GM18909 (cell line): ENCODE data around the gene CEACAM21.

ENCODE experiments used
- ATAC-seq: cut with Tn5 transposase; IDR thresholded peaks from one replicate; pipeline ENCODE4 v1.9.1; 2021; ENCODE audit warnings: mild to moderate bottlenecking; ENCODE audit not compliant: unreplicated experiment, poor library complexity

Gene CEACAM21

DNA sequence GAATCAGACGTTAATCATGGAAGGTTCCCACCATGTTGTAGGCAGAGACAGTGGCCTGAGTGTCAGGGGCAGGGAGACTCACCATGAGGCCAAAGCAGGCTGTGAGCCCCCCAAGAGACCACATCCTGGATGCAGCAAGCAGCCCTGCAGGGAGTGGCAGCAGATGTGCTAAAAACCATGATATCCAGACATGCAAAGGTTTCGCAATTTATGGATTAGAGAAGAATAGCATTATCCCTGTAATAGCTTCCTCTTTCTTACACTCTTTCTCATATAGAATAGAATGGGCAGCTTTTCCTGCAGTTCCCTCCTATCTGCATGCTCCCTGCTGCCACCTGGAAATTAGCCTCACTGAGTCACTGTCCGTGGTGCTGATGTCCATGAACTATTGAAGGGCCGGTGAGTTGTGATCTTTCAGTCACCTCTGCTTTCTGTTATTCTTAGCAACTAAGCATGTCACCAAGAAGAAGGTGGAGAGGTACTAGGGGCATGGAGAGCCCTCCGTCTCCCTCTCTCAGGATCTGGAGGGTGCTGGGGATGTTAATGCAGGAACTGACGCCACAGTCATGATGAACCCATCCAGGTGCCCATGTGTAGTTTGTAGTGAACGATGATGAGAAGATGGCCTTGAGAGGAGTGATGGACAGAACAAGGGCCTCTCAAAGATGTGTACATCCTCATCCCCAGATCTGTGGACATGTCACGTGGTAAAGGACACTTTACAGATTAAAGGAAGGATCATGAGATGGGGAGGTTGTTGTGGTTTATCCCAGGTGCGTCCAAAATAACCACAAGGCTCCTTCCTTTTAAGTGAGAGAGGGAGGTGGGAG is 41.0 kb downstream of the CEACAM21 start:
- no peak for ATAC-seq

- ATAC-seq = no peak
These were observed 42.2 kb downstream of the CEACAM21 start for GRCh38 chr19:41617941-41618730.

DNA sequence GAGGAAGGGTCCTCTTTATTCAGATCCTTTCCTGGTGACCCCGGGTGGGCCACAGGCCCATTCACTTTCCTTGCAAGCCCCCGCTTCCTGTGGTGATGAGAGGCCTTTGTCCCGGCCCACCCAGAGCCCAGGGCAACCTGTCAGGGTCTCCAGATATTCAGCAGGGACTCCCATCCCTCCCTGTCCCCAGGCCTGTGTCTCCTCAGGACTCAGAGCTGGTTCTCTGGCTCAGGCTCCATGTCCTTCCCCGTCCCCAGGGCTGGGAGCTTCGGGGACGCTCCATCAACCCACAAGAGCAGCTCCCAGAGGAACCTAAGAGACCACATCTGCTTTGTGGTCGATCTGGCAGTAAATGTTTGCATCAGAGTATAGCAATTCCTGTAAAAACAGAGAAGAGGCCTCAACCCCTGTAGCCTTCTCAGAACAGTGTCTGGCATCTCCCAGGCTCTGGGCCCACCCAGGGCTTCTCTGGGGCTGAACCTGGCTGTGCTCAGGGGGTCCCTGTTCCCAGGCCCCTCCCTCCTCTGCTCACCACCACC is 43.1 kb downstream of the CEACAM21 start:
- no peak for ATAC-seq

- ATAC-seq = no peak
These were observed 44.2 kb downstream of the CEACAM21 start for GRCh38 chr19:41620171-41620570.

DNA sequence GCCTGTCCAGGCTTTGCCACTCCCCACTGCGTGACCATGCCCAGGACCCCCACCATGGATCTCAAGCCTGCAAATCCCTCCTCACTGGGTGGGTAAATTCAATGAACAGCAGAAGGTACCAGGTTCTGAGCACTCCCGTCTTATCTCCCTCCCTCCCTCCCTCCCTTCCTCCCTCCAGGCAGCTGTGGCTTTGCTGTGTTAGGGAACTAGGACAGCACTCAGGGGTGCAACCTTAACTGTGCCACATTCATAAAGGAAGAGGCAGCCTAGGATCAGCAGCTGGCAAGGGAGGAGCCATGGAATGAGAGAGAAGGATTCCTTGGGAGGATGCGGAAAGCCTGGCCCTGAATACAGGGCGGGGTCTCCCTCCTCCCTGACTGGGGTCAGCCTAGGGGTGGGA is 45.3 kb downstream of the CEACAM21 start:
- ATAC-seq = no peak

- ATAC-seq = no peak
These were observed 45.7 kb downstream of the CEACAM21 start for GRCh38 chr19:41621654-41622053.

DNA sequence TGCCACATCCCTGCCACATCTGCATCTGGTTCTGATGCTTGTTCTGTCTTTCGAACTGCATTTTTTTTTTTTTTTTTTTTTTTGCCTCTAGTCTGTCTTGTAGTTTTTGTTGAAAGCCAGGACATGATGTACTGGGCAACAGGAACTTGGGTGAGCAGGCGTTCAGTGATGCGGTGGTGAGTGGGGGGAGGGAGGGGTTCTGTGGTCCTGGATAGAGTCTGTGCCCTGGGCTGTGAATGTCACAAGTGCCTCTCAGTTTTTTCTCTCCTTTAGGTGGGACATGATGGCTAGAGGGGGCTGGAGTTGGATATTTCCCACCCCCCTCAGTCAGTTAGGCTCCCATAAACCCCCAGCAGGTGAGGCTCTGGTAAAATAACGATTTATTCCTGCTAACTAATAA is 47.4 kb downstream of the CEACAM21 start:
- no peak for ATAC-seq

DNA sequence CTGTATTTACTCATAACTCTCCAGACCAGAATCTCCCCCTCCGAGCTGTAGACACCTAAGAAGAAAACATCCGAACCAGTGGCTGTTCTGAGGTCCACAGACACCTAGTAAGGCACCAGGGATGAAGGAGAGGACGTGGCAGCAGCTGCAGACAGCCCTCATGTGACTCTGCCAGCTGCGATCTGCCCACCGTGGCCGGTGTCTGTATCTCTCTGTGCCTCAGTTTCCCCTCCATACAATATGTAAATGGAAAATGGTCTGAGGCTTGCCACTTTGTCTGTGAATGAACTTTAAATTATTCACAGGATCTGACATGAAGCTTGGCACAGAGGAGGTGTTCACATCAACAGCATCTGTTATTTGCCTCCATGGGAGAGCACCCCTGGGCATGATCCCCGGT is 48.5 kb downstream of the CEACAM21 start:
- ATAC-seq = no peak

- no peak for ATAC-seq
These were observed 49.0 kb downstream of the CEACAM21 start for GRCh38 chr19:41624937-41625336.

DNA sequence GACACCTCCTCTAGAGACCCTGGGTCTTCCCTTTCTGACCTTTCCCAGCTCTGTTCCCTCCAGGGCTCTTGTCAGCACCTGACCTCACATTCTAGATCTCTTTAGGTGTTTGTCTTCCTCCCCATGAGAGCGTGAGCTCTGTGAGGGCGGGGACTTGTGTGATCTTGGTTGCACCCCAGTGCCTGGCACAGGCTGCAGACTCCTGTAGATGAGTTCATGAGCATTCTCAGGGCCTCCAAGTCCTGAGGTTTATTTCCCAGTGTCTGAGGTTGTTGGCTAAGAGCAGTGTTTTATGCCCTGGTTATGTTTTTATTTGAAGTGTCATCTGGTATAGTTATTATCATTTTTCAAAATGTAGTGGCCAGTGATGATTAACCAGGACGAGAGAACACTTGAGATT is 50.3 kb downstream of the CEACAM21 start:
- ATAC-seq = no peak

GRCh38 chr19:41626877-41627276 is 50.9 kb downstream of the CEACAM21 start, which contains the start of gene CEACAM4:
TSS of gene CEACAM4 (minus strand) at chr19:41627074. CDS start at chr19:41626963, 111 bp downstream.
- ATAC-seq = no peak

GRCh38 chr19:41627966-41628675 is 52.2 kb downstream of the CEACAM21 start:
- no peak for ATAC-seq
